ENCODE measurements around the gene CABLES1.

DNA sequence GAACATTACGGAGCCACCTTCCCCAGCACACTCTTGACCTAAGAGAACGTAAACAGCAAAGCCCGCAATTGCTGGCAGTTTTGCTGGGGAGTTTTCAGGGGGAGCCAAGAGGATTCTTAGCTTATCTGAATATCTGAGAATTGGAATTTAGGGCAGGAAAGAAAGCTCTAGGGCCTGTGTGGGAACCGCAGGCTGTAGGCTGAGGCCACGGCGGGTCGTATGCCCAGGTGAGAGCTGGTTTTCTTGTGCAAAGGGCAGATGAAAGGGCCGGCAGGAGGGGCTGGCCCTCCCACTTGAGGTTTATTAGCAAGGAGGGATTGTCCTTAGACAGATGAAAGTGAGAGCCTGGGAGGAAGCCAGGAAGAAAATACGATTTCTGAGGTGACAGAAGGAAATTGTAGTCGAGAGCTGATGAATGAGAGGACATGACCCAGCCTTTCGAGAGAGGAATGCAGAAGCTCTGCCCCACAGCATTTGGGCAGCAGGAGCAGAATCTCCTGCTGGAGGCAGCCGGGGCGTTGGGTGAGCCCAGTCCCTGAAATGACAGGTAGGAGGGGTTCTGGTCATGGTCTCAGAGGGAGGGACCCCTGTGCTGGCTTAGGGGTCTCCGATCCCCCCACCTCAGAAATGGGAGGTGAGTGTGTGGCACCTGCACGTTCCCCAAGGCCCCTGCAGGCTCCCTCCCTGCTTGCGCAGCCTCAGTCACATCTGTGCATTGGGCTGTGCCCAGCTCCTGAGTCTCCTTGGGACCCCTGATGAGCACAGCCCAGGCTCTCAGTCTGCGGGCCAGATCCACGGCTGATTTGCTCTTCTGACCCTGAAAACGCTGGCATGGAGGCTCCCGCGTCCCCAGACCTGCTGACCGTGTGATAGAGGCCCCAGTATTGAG lies 61.1 kb downstream of the CABLES1 start:
- TF ChIP-seq POLR2A (IDR thresholded peaks at IDR 0.05) = no peak
- no peak for TF ChIP-seq CTCF (IDR thresholded peaks at IDR 0.05)
